HepG2 (cell line): ENCODE measurements around the gene EHD1. TPM values are rescaled to one million over a fixed set of nuclear protein-coding genes. Genes with fewer than 3 reads are reported as not detected.
A peak's percentile ranks its signal among the peaks of the same experiment; 100 is the strongest.

Experiments used
- HOXD1 ChIP-seq: sonication (generic); formaldehyde crosslinking; IDR thresholded peaks from 2 replicates; pipeline ENCODE4 v1.5.0; 2020; ENCODE audit warnings: missing genetic modification reagents
- IKZF4 ChIP-seq: sonication (generic); formaldehyde crosslinking; IDR thresholded peaks from 2 replicates; pipeline ENCODE4 v1.5.1; 2020; ENCODE audit warnings: borderline replicate concordance, mild to moderate bottlenecking, low read depth, missing genetic modification reagents; ENCODE audit errors: not compliant biosample characterization
- KDM3A ChIP-seq: IDR thresholded peaks from 2 replicates; pipeline ENCODE4 v1.6.1; 2018; ENCODE audit warnings: low read depth, missing compliant biosample characterization
- MIER3 ChIP-seq: IDR thresholded peaks from 2 replicates; pipeline ENCODE4 v1.6.1; 2016; ENCODE audit warnings: missing compliant biosample characterization, borderline replicate concordance
- RELA ChIP-seq: sonication (generic); formaldehyde crosslinking; IDR thresholded peaks from 2 replicates; pipeline ENCODE4 v1.4.0; 2020; ENCODE audit warnings: missing genetic modification reagents
- SP4 ChIP-seq: sonication (generic); formaldehyde crosslinking; IDR thresholded peaks from 2 replicates; pipeline ENCODE4 v1.8.1; 2023; ENCODE audit warnings: mild to moderate bottlenecking, missing genetic modification reagents
- XRCC5 ChIP-seq: fragments of 200-400 bp; formaldehyde crosslinking; optimal IDR thresholded peaks from 2 replicates; pipeline ENCODE3; 2017; ENCODE audit warnings: mild to moderate bottlenecking, low read length
- ZBTB38 ChIP-seq: sonication (generic); formaldehyde crosslinking; IDR thresholded peaks from 2 replicates; pipeline ENCODE4 v1.5.1; 2020; ENCODE audit warnings: mild to moderate bottlenecking, missing genetic modification reagents
- ZNF101 ChIP-seq: sonication (generic); formaldehyde crosslinking; IDR thresholded peaks from 2 replicates; pipeline ENCODE4 v1.4.0; 2020; ENCODE audit warnings: mild to moderate bottlenecking, low read depth, missing genetic modification reagents, borderline replicate concordance
- ZNF335 ChIP-seq: sonication (generic); formaldehyde crosslinking; IDR thresholded peaks from 2 replicates; pipeline ENCODE4 v1.4.0; 2020; ENCODE audit warnings: missing genetic modification reagents
- polyA plus RNA-seq, 8 experiments: library from polyadenylated mRNA; depleted of rRNA in 3 of 8; stranded (reverse) in 7 of 8; unstranded in 1 of 8; fragments of >200 nt; fragmentation: Illumina TruSeq in 4 of 8; extraction: Trizol in 4 of 8; gene quantifications; 2 replicates each; pipeline versions ENCODE4 v1.2.1 to v1.2.3, GENCODE V29; 2011 to 2016; ENCODE audit warnings: low read depth in 4 of 8, missing spikeins in 1 of 8, mixed read lengths in 1 of 8; ENCODE audit not compliant: insufficient read depth in 1 of 8
- total RNA-seq, 5 experiments: library from RNA; depleted of rRNA; stranded (reverse); fragments of >200 nt; fragmentation: Illumina TruSeq; extraction: Trizol; gene quantifications; 2 replicates each; pipeline ENCODE4 v1.2.3, GENCODE V29; 2016; ENCODE audit warnings: low read depth in 1 of 5
- TF ChIP-seq, protein P1 (sequence below): sonication (generic); formaldehyde crosslinking; IDR thresholded peaks from 2 replicates; pipeline ENCODE4 v1.5.0; 2020; ENCODE audit warnings: mild to moderate bottlenecking, missing genetic modification reagents
- TF ChIP-seq, protein P2 (sequence below): sonication (generic); formaldehyde crosslinking; conservative IDR thresholded peaks from 2 replicates; pipeline ENCODE4 v1.8.0; 2022; ENCODE audit warnings: low read depth, missing genetic modification reagents
- TF ChIP-seq, protein P3 (sequence below): sonication (generic); formaldehyde crosslinking; IDR thresholded peaks from 2 replicates; pipeline ENCODE4 v1.9.0; 2022; ENCODE audit warnings: low read depth, missing genetic modification reagents
- TF ChIP-seq, protein P4 (sequence below): sonication (generic); IDR thresholded peaks from 2 replicates; pipeline ENCODE4 v1.6.1; 2016; ENCODE audit warnings: low read depth, borderline replicate concordance
- TF ChIP-seq, protein P5 (sequence below): IDR thresholded peaks from 2 replicates; pipeline ENCODE4 v1.4.0; 2020; ENCODE audit warnings: mild to moderate bottlenecking, missing genetic modification reagents
- TF ChIP-seq, protein P6 (sequence below): sonication (generic); formaldehyde crosslinking; IDR thresholded peaks from 2 replicates; pipeline ENCODE4 v1.5.0; 2020; ENCODE audit warnings: missing genetic modification reagents

Gene EHD1
- total and polyA plus RNA-seq, 2 of the 13 experiments (the other 11 are each of a cell fraction or from before 2014, with no cell fraction given): 23.6 to 26.6 TPM

DNA sequence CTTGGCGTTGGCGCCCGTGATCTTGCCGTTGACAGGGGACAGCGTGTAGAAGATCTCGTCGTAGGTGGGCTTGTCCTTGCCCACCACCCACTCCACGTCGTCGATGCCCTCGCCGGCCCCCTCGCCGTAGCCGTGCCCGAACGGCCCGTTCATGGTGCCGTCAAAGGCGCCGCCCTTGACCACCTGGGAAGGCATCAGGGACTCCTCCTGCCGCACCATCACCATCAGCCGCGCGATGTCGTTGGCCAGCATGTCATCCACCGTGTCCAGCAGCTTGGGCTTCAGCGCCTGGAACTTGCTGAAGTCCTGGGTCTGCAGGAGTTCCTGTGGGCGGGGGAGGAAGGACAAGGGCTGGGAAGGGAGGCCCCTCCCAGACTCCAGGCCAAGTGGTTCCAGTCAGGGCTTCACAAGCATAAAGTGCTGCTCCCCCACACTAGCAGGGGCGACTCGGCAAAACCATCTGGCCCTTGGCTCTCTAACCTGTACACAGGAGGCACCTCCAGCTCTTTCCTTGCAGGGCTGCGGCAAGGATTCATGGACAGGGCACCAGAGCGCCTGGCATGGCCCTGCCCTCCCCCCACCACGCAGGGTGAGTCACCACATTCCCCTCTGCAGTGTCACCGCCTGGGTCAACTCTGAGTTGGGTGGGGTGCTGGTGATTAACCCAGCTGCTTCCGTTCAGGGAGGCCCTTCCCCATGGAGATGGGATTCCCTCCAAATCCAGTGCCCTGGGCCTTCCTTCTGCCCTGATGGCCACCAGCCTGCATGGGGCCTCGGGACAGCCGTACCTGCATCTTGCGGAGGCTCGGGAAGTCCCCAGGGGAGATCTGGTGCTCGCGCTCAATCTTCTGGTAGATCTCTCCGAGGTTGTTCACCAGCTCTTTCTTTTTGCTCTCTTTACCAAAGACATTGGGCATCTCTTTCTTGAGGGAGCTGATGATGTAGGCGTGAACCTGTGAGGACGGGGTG is 23.6 kb downstream of the EHD1 start (continued):
- TF ChIP-seq, protein P1, sequence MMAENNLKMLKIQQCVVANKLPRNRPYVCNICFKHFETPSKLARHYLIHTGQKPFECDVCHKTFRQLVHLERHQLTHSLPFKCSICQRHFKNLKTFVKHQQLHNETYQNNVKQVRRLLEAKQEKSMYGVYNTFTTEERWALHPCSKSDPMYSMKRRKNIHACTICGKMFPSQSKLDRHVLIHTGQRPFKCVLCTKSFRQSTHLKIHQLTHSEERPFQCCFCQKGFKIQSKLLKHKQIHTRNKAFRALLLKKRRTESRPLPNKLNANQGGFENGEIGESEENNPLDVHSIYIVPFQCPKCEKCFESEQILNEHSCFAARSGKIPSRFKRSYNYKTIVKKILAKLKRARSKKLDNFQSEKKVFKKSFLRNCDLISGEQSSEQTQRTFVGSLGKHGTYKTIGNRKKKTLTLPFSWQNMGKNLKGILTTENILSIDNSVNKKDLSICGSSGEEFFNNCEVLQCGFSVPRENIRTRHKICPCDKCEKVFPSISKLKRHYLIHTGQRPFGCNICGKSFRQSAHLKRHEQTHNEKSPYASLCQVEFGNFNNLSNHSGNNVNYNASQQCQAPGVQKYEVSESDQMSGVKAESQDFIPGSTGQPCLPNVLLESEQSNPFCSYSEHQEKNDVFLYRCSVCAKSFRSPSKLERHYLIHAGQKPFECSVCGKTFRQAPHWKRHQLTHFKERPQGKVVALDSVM (CRISPR knock-in tag): no peak
- TF ChIP-seq, protein P2, sequence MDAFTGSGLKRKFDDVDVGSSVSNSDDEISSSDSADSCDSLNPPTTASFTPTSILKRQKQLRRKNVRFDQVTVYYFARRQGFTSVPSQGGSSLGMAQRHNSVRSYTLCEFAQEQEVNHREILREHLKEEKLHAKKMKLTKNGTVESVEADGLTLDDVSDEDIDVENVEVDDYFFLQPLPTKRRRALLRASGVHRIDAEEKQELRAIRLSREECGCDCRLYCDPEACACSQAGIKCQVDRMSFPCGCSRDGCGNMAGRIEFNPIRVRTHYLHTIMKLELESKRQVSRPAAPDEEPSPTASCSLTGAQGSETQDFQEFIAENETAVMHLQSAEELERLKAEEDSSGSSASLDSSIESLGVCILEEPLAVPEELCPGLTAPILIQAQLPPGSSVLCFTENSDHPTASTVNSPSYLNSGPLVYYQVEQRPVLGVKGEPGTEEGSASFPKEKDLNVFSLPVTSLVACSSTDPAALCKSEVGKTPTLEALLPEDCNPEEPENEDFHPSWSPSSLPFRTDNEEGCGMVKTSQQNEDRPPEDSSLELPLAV (CRISPR knock-in tag): no peak
- TF ChIP-seq, protein P3, sequence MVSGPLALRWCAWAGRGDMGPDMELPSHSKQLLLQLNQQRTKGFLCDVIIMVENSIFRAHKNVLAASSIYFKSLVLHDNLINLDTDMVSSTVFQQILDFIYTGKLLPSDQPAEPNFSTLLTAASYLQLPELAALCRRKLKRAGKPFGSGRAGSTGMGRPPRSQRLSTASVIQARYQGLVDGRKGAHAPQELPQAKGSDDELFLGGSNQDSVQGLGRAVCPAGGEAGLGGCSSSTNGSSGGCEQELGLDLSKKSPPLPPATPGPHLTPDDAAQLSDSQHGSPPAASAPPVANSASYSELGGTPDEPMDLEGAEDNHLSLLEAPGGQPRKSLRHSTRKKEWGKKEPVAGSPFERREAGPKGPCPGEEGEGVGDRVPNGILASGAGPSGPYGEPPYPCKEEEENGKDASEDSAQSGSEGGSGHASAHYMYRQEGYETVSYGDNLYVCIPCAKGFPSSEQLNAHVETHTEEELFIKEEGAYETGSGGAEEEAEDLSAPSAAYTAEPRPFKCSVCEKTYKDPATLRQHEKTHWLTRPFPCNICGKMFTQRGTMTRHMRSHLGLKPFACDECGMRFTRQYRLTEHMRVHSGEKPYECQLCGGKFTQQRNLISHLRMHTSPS: peak; percentile 98
- TF ChIP-seq MIER3 (CRISPR knock-in tag) (peak; percentile 70; the same call in 1 of the 2 replicates), ZBTB38 (peak; percentile 97), ZNF101 (no peak), ZNF335 (CRISPR knock-in tag) (no peak), SP4 (CRISPR knock-in tag) (no peak), RELA (no peak), KDM3A (CRISPR knock-in tag) (0 out of 2 replicates have a peak, but pooled peaks have one; percentile 59), IKZF4 (no peak), HOXD1 (CRISPR knock-in tag) (no peak), XRCC5 (peak; percentile 38)
- TF ChIP-seq, protein P4, sequence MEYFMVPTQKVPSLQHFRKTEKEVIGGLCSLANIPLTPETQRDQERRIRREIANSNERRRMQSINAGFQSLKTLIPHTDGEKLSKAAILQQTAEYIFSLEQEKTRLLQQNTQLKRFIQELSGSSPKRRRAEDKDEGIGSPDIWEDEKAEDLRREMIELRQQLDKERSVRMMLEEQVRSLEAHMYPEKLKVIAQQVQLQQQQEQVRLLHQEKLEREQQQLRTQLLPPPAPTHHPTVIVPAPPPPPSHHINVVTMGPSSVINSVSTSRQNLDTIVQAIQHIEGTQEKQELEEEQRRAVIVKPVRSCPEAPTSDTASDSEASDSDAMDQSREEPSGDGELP: peak; percentile 91; the same call in 1 of the 2 replicates
- TF ChIP-seq, protein P5, sequence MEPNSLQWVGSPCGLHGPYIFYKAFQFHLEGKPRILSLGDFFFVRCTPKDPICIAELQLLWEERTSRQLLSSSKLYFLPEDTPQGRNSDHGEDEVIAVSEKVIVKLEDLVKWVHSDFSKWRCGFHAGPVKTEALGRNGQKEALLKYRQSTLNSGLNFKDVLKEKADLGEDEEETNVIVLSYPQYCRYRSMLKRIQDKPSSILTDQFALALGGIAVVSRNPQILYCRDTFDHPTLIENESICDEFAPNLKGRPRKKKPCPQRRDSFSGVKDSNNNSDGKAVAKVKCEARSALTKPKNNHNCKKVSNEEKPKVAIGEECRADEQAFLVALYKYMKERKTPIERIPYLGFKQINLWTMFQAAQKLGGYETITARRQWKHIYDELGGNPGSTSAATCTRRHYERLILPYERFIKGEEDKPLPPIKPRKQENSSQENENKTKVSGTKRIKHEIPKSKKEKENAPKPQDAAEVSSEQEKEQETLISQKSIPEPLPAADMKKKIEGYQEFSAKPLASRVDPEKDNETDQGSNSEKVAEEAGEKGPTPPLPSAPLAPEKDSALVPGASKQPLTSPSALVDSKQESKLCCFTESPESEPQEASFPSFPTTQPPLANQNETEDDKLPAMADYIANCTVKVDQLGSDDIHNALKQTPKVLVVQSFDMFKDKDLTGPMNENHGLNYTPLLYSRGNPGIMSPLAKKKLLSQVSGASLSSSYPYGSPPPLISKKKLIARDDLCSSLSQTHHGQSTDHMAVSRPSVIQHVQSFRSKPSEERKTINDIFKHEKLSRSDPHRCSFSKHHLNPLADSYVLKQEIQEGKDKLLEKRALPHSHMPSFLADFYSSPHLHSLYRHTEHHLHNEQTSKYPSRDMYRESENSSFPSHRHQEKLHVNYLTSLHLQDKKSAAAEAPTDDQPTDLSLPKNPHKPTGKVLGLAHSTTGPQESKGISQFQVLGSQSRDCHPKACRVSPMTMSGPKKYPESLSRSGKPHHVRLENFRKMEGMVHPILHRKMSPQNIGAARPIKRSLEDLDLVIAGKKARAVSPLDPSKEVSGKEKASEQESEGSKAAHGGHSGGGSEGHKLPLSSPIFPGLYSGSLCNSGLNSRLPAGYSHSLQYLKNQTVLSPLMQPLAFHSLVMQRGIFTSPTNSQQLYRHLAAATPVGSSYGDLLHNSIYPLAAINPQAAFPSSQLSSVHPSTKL (CRISPR knock-in tag): peak; percentile 86
- TF ChIP-seq, protein P6, sequence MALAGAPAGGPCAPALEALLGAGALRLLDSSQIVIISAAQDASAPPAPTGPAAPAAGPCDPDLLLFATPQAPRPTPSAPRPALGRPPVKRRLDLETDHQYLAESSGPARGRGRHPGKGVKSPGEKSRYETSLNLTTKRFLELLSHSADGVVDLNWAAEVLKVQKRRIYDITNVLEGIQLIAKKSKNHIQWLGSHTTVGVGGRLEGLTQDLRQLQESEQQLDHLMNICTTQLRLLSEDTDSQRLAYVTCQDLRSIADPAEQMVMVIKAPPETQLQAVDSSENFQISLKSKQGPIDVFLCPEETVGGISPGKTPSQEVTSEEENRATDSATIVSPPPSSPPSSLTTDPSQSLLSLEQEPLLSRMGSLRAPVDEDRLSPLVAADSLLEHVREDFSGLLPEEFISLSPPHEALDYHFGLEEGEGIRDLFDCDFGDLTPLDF (CRISPR knock-in tag): no peak
